Trophoblast cell (in vitro differentiated cells and primary cell): ENCODE results near the gene SPATA2L.
"Not testable (repeated sequence)": the region's sequence is repeated elsewhere in the genome, so short reads cannot be mapped to it uniquely, and the experiment has no call there.

Experiments
- DNase-seq, 2 donors: peaks; one replicate each; pipeline ENCODE4 v3.0.0-alpha.2; 2016
- H2AFZ ChIP-seq: 2 replicates; pipeline ENCODE4 v1.6.1; 2013; ENCODE audit warnings: low read length, moderate library complexity, mild to moderate bottlenecking; ENCODE audit not compliant: insufficient read depth, poor library complexity
- H2AK5ac ChIP-seq: 2 replicates; pipeline ENCODE4 v1.6.1; 2013; ENCODE audit warnings: mild to moderate bottlenecking, low read length
- H2BK120ac ChIP-seq: 2 replicates; pipeline ENCODE4 v1.6.1; 2013; ENCODE audit warnings: low read length, mild to moderate bottlenecking, moderate library complexity; ENCODE audit not compliant: insufficient read depth, poor library complexity
- H2BK12ac ChIP-seq: 2 replicates; pipeline ENCODE4 v1.6.1; 2013; ENCODE audit warnings: mild to moderate bottlenecking, low read length, moderate library complexity
- H2BK5ac ChIP-seq: 2 replicates; pipeline ENCODE4 v1.6.1; 2013; ENCODE audit warnings: low read length, low read depth, moderate library complexity, mild to moderate bottlenecking; ENCODE audit not compliant: poor library complexity
- H3K14ac ChIP-seq: 2 replicates; pipeline ENCODE4 v1.6.1; 2013; ENCODE audit warnings: mild to moderate bottlenecking, low read length
- H3K18ac ChIP-seq: 2 replicates; pipeline ENCODE4 v1.6.1; 2013; ENCODE audit warnings: mild to moderate bottlenecking, low read length
- H3K23ac ChIP-seq: 2 replicates; pipeline ENCODE4 v1.6.1; 2013; ENCODE audit warnings: low read length
- H3K27ac ChIP-seq: 2 replicates; pipeline ENCODE4 v1.5.1; 2013; ENCODE audit warnings: low read depth, mild to moderate bottlenecking, inconsistent platforms, low read length, moderate library complexity
- H3K27me3 ChIP-seq: 2 replicates; pipeline ENCODE4 v1.6.1; 2013; ENCODE audit warnings: inconsistent platforms, mild to moderate bottlenecking, low read length, moderate library complexity; ENCODE audit not compliant: insufficient read depth
- H3K36me3 ChIP-seq, 2 experiments: 1 replicate in 1 of 2; 2 replicates in 1 of 2; pipeline ENCODE4 v1.6.1; 2013; ENCODE audit warnings: low read length in 2 of 2, mild to moderate bottlenecking in 2 of 2, moderate library complexity in 1 of 2; ENCODE audit not compliant: insufficient read depth in 2 of 2, control insufficient read depth in 1 of 2
- H3K4ac ChIP-seq: 2 replicates; pipeline ENCODE4 v1.6.1; 2013; ENCODE audit warnings: low read depth, mild to moderate bottlenecking, low read length, moderate library complexity
- H3K4me1 ChIP-seq, 2 experiments: 1 replicate in 1 of 2; 2 replicates in 1 of 2; pipeline ENCODE4 v1.6.1; 2013; ENCODE audit warnings: low read length in 2 of 2, mild to moderate bottlenecking in 2 of 2, moderate library complexity in 1 of 2; ENCODE audit not compliant: insufficient read depth in 2 of 2, control insufficient read depth in 1 of 2
- H3K4me2 ChIP-seq: 2 replicates; pipeline ENCODE4 v1.6.1; 2013; ENCODE audit warnings: inconsistent platforms, mild to moderate bottlenecking, low read length, moderate library complexity
- H3K4me3 ChIP-seq: 2 replicates; pipeline ENCODE4 v1.5.1; 2013; ENCODE audit warnings: mild to moderate bottlenecking, low read depth, low read length, inconsistent platforms
- H3K79me1 ChIP-seq: one replicate; pipeline ENCODE4 v1.6.1; 2013; ENCODE audit warnings: low read length
- H3K79me2 ChIP-seq: 2 replicates; pipeline ENCODE4 v1.6.1; 2013; ENCODE audit warnings: low read length, mild to moderate bottlenecking; ENCODE audit not compliant: control insufficient read depth, insufficient read depth, poor library complexity
- H3K9ac ChIP-seq: 2 replicates; pipeline ENCODE4 v1.6.1; 2013; ENCODE audit warnings: mild to moderate bottlenecking, low read length
- H3K9me3 ChIP-seq: 2 replicates; pipeline ENCODE4 v1.6.1; 2013; ENCODE audit warnings: low read depth, mild to moderate bottlenecking, control low read depth, inconsistent platforms, low read length; ENCODE audit not compliant: insufficient read depth
- H4K12ac ChIP-seq: 2 replicates; pipeline ENCODE4 v1.6.1; 2013; ENCODE audit warnings: low read depth, mild to moderate bottlenecking, low read length, moderate library complexity
- H4K8ac ChIP-seq: 2 replicates; pipeline ENCODE4 v1.6.1; 2013; ENCODE audit warnings: low read depth, mild to moderate bottlenecking, low read length, moderate library complexity
- H4K91ac ChIP-seq: one replicate; pipeline ENCODE4 v1.6.1; 2013; ENCODE audit warnings: low read depth, mild to moderate bottlenecking, low read length, moderate library complexity
- WGBS: extraction: QIAGEN DNeasy Blood & Tissue Kit; methylation state at CpG from one replicate; pipeline ENCODE4 v1.1.7; 2013; ENCODE audit warnings: missing lambda C conversion rate; ENCODE audit not compliant: insufficient read length, insufficient coverage; ENCODE audit errors: extremely low coverage; 5-methylcytosine and 5-hydroxymethylcytosine counted together

The SPATA2L gene

DNA sequence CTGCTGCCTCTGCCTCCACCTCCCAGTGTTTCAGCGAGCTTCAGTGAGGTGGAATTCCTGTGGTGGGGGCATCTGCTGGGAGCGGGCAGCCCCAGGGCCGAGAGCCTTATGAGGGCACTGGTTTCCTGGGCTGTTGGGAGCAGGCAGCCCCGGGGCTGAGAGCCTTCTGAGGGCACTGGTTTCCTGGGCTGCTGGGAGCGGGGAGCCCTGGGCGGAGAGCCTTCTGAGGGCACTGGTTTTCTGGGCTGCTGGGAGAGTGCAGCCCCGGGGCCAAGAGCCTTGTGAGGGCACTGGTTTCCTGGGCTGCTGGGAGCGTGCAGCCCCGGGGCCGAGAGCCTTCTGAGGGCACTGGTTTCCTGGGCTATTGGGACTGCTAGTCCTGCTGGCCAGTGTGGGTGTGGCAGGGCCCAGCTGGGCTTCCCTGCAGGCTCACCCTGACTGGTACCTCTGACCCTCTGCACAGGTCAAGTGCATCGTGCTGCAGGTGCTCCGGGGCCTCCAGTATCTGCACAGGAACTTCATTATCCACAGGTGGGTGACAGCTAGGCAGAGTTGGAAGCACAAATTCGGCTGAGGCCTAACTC, 9.4 kb downstream of the SPATA2L start:
- Histone ChIP-seq H4K8ac (no peak overlapping the region), H4K12ac (no peak overlapping the region), H3K23ac (no peak overlapping the region), H3K14ac (no peak overlapping the region), H4K91ac (no peak overlapping the region), H3K4me3 (no peak overlapping the region), H3K36me3 (peaks cover 64 to 67% of the 10 kb centered on the region in 2 experiments), H3K9me3 (peaks cover 4% of the 10 kb centered on the region), H2AK5ac (no peak overlapping the region), H2AFZ (no peak overlapping the region), H3K4ac (no peak overlapping the region), H3K79me1 (peaks cover 2% of the 10 kb centered on the region), H2BK120ac (no peak overlapping the region), H3K4me1 (peaks cover 6 to 7% of the 10 kb centered on the region in 2 experiments), H3K27ac (no peak overlapping the region), H2BK5ac (no peak overlapping the region), H3K4me2 (no peak overlapping the region), H3K27me3 (no peaks in the 10 kb centered on the region), H3K18ac (no peak overlapping the region), H2BK12ac (no peak overlapping the region), H3K79me2 (peaks cover 5% of the 10 kb centered on the region), H3K9ac (no peak overlapping the region)
- DNase-seq, result no peak
- no CpG with 5 or more reads among the region's 13 CpGs for WGBS

DNA sequence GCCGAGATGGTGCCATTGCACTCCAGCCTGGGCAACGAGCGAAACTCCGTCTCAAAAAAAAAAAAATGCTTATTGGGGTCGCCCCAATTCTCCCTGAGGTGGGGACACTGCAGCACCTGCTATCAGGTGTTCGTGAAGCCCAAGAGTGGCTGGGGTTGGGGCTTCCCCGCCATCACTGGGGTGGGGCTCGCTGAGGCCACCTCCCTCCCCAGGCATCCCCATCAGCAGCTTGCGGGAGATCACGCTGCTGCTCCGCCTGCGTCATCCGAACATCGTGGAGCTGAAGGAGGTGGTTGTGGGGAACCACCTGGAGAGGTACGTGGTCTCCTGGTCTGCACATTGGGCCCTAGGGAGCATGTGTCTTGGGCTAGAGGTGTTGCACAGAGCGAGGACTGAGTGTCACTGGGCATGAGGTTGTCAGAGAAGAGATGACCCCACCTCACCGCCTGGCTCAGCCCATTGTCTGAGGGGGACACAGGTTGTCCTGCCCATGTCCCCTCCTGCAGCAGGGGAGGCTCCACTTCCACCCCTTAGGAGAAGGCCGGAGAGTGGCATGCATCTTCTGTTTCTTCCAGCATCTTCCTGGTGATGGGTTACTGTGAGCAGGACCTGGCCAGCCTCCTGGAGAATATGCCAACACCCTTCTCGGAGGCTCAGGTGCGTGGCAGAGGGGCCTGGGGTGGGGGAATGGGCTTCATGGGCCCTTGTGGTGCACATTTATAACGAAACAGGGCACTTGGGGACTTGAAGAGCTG, 10.1 kb downstream of the SPATA2L start:
- no peak overlapping the region for H3K4ac ChIP-seq
- WGBS, result no CpG with 5 or more reads among the region's 21 CpGs
- no peak overlapping the region for H4K12ac ChIP-seq
- peaks cover 4% of the 10 kb centered on the region for H3K9me3 ChIP-seq
- no peak overlapping the region for H2AK5ac ChIP-seq
- no peaks in the 10 kb centered on the region for H3K27me3 ChIP-seq
- H3K4me2 ChIP-seq, result no peak overlapping the region
- H3K18ac ChIP-seq, result no peak overlapping the region
- H3K27ac ChIP-seq, result no peak overlapping the region
- H3K4me3 ChIP-seq, result no peak overlapping the region
- H4K8ac ChIP-seq, result no peak overlapping the region
- H2AFZ ChIP-seq, result no peak overlapping the region
- H3K14ac ChIP-seq, result no peak overlapping the region
- DNase-seq, result no peak
- peaks cover 8% of the 10 kb centered on the region for H3K79me2 ChIP-seq
- no peak overlapping the region for H2BK120ac ChIP-seq
- H3K9ac ChIP-seq, result no peak overlapping the region
- H3K4me1 ChIP-seq, result peaks cover 6 to 7% of the 10 kb centered on the region in 2 experiments
- H3K79me1 ChIP-seq, result peaks cover 6% of the 10 kb centered on the region
- no peak overlapping the region for H2BK12ac ChIP-seq
- peaks cover 58 to 63% of the 10 kb centered on the region in 2 experiments for H3K36me3 ChIP-seq
- no peak overlapping the region for H2BK5ac ChIP-seq
- H4K91ac ChIP-seq, result no peak overlapping the region
- H3K23ac ChIP-seq, result no peak overlapping the region

DNA sequence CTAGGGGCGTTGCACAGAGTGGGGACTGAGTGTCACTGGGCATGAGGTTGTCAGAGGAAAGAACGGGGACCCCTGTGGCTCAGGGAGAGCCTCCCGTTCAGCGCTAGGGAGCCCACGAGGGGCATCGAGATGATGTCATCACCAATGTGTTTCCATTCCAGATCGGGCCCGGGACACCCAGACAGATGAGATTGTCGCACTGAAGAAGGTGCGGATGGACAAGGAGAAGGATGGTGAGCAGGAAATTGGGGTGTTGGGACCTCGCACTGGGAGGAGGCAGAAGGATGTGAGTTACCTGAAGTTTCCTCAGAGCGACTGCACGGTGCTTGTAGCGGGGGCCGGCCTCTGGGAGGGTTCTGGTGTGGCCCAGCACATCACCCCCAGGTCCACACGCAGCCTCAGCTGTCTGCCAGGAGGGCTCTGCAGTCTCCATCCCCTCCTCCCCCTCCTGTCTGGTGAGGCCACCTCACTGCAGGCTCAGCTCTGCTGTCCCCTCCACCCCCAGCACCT, 11.1 kb downstream of the SPATA2L start:
- Histone ChIP-seq H2BK12ac (no peak overlapping the region), H3K36me3 (peaks cover 54 to 59% of the 10 kb centered on the region in 2 experiments), H4K91ac (no peak overlapping the region), H3K4me2 (no peak overlapping the region), H3K9ac (no peak overlapping the region), H3K4me3 (no peak overlapping the region), H3K4me1 (peaks cover 6 to 7% of the 10 kb centered on the region in 2 experiments), H3K4ac (no peak overlapping the region), H4K12ac (no peak overlapping the region), H3K18ac (no peak overlapping the region), H4K8ac (no peak overlapping the region), H2AFZ (no peak overlapping the region), H2BK120ac (no peak overlapping the region), H3K23ac (no peak overlapping the region), H2AK5ac (no peak overlapping the region), H2BK5ac (no peak overlapping the region), H3K14ac (no peak overlapping the region), H3K79me2 (peaks cover 8% of the 10 kb centered on the region), H3K79me1 (peaks cover 6% of the 10 kb centered on the region), H3K27ac (no peak overlapping the region), H3K9me3 (peaks cover 8% of the 10 kb centered on the region), H3K27me3 (no peaks in the 10 kb centered on the region)
- no CpG with 5 or more reads among the region's 16 CpGs for WGBS
- DNase-seq, result no peak

DNA sequence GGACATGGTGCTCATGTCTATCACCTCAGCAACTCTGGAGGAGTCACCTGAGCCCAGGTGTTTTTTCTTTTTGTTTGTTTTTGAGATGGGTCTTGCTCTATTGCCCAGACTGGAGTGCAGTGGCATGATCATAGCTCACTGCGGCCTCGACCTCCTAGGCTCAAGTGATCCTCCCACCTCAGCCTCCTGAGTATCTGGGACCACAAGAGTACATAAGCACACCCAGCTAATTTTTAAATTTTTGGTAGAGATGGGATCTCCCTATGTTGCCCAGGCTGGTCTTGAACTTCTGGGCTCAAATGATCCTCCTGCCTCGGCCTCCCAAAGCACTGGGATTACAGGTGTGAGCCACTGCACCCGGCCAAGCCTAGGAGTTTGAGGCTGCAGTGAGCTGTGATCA, 11.9 kb downstream of the SPATA2L start:
- no CpG with 5 or more reads among the region's 4 CpGs for WGBS
- not testable (repeated sequence) for H2BK5ac ChIP-seq, H3K27me3 ChIP-seq, H3K23ac ChIP-seq, H3K4me2 ChIP-seq, H3K27ac ChIP-seq, H2BK120ac ChIP-seq, H3K79me2 ChIP-seq, H3K9ac ChIP-seq, H3K18ac ChIP-seq, H2AK5ac ChIP-seq, H3K4me3 ChIP-seq, H2BK12ac ChIP-seq, H3K14ac ChIP-seq, H4K12ac ChIP-seq, H3K79me1 ChIP-seq, H3K4ac ChIP-seq, H4K8ac ChIP-seq, H4K91ac ChIP-seq, H2AFZ ChIP-seq, DNase-seq, H3K4me1 ChIP-seq
- peaks cover 47 to 54% of the 10 kb centered on the region in 2 experiments for H3K36me3 ChIP-seq
- peaks cover 10% of the 10 kb centered on the region for H3K9me3 ChIP-seq
